Endothelial cell of umbilical vein (primary cell): Measurements from ENCODE around the gene FAM193A. TPM values are rescaled to one million over a fixed set of nuclear protein-coding genes. Genes with fewer than 3 reads are reported as not detected.

Experiments used
- BruUV-seq: library from RNA; stranded (reverse); fragments of 400-500 nt; replicated peaks from 2 replicates; lab custom pipeline; 2021; lab: Mats Ljungman, UMichigan
- CTCF ChIA-PET: fragments of 300-600, 350-600 bp; sonication (Branson Sonifier 250); formaldehyde crosslinking; loops from one replicate; lab custom pipeline; 2021; ENCODE audit warnings: antibody characterized with exemption, inconsistent platforms; lab: Charles Lee
- POLR2A ChIA-PET: fragments of 300-600, 350-600 bp; sonication (Branson Sonifier 250); formaldehyde crosslinking; loops from one replicate; lab custom pipeline; 2021; ENCODE audit warnings: antibody characterized with exemption, inconsistent platforms; lab: Charles Lee
- DNase-seq: peaks from one replicate; pipeline ENCODE4 v3.0.0-alpha.2; 2011; ENCODE audit warnings: low read depth, low spot score
- FAIRE-seq: peaks from 2 replicates; lab custom pipeline; 2011; peaks lifted over from hg19 to GRCh38; lab: Jason Lieb, UNC
- H2AFZ ChIP-seq: 2 replicates; pipeline ENCODE4 v1.6.0; 2012; ENCODE audit warnings: low read depth, low read length, control low read depth, inconsistent platforms
- H3K27ac ChIP-seq: 2 replicates; pipeline ENCODE4 v1.5.1; 2011; ENCODE audit warnings: low read depth, mild to moderate bottlenecking, control low read depth, low read length, moderate library complexity; ENCODE audit not compliant: insufficient read depth
- H3K27me3 ChIP-seq, 2 experiments: 2 replicates each; pipeline versions ENCODE4 v1.6.0 to v1.6.1; 2011; ENCODE audit warnings: low read length in 2 of 2, mixed read lengths in 1 of 2; ENCODE audit not compliant: control insufficient read depth in 2 of 2, insufficient read depth in 2 of 2
- H3K36me3 ChIP-seq, 2 experiments: 2 replicates in 1 of 2; 3 replicates in 1 of 2; pipeline ENCODE4 v1.5.1; 2011; ENCODE audit warnings: low read length in 2 of 2, mild to moderate bottlenecking in 1 of 2, moderate library complexity in 1 of 2; ENCODE audit not compliant: control insufficient read depth in 2 of 2, insufficient read depth in 2 of 2; ENCODE audit errors: extremely low read depth in 1 of 2
- H3K4me1 ChIP-seq: 3 replicates; pipeline ENCODE4 v1.5.1; 2011; ENCODE audit warnings: mild to moderate bottlenecking, low read length; ENCODE audit not compliant: control insufficient read depth, insufficient read depth; ENCODE audit errors: extremely low read depth
- H3K4me2 ChIP-seq: 2 replicates; pipeline ENCODE4 v1.6.1; 2011; ENCODE audit warnings: low read length, control low read depth, mixed read lengths; ENCODE audit not compliant: insufficient read depth
- H3K4me3 ChIP-seq, 3 experiments: fragments of 200-600 bp in 1 of 3; sonication (generic), shearing (Covaris generic) in 1 of 3; replicated peaks in 1 of 3; 2 replicates each; pipeline ENCODE4 v1.5.1; 2011 to 2016; ENCODE audit warnings: control low read depth in 3 of 3, low read length in 3 of 3, mild to moderate bottlenecking in 2 of 3, inconsistent platforms in 1 of 3, low read depth in 1 of 3, moderate library complexity in 1 of 3; ENCODE audit not compliant: insufficient read depth in 1 of 3
- H3K79me2 ChIP-seq: 2 replicates; pipeline ENCODE4 v1.6.0; 2012; ENCODE audit warnings: low read length, inconsistent platforms; ENCODE audit not compliant: control insufficient read depth, insufficient read depth
- H3K9ac ChIP-seq: replicated peaks from 2 replicates; pipeline ENCODE3; 2011; ENCODE audit warnings: low read length, control low read depth; ENCODE audit not compliant: insufficient read depth; ENCODE audit errors: extremely low read depth
- H3K9me1 ChIP-seq: replicated peaks from 3 replicates; pipeline ENCODE4 v1.6.0; 2011; ENCODE audit warnings: mild to moderate bottlenecking, low read length; ENCODE audit not compliant: control insufficient read depth, insufficient read depth; ENCODE audit errors: extremely low read depth
- H3K9me3 ChIP-seq: replicated peaks from 2 replicates; pipeline ENCODE4 v1.5.1; 2012; ENCODE audit warnings: low read length, inconsistent platforms; ENCODE audit not compliant: control insufficient read depth, insufficient read depth
- H4K20me1 ChIP-seq: replicated peaks from 2 replicates; pipeline ENCODE3; 2011; ENCODE audit warnings: mild to moderate bottlenecking, low read length; ENCODE audit not compliant: control insufficient read depth, insufficient read depth; ENCODE audit errors: extremely low read depth
- EZH2 ChIP-seq: IDR thresholded peaks from 2 replicates; pipeline ENCODE4 v1.6.1; 2012; ENCODE audit warnings: borderline replicate concordance, low read depth, mild to moderate bottlenecking, moderate library complexity, low read length, inconsistent platforms; ENCODE audit not compliant: severe bottlenecking
- FOS ChIP-seq: IDR thresholded peaks from 2 replicates; pipeline ENCODE4 v1.6.1; 2011; ENCODE audit warnings: mild to moderate bottlenecking, low read length, moderate library complexity, borderline replicate concordance; ENCODE audit not compliant: insufficient read depth
- GATA2 ChIP-seq: IDR thresholded peaks from 2 replicates; pipeline ENCODE4 v1.7.0; 2011; ENCODE audit warnings: low read depth, mild to moderate bottlenecking, moderate library complexity, mixed read lengths, low read length; ENCODE audit not compliant: insufficient read length, insufficient read depth
- JUN ChIP-seq: IDR thresholded peaks from 2 replicates; pipeline ENCODE4 v1.6.1; 2011; ENCODE audit warnings: borderline replicate concordance, low read depth; ENCODE audit not compliant: insufficient read length, insufficient read depth
- MYC ChIP-seq: IDR thresholded peaks from one replicate; pipeline ENCODE4 v1.6.1; 2011; ENCODE audit warnings: mild to moderate bottlenecking, low read depth, low read length
- POLR2A ChIP-seq: IDR thresholded peaks from 2 replicates; pipeline ENCODE4 v1.6.1; 2012; ENCODE audit warnings: low read depth, mild to moderate bottlenecking, control low read depth, low read length
- POLR2AphosphoS5 ChIP-seq: IDR thresholded peaks from 2 replicates; pipeline ENCODE4 v1.6.1; 2012; ENCODE audit warnings: low read depth, mild to moderate bottlenecking, control low read depth, low read length, moderate library complexity; ENCODE audit not compliant: insufficient read depth
- dilution Hi-C: fragments of 300-500 bp; cut with MboI; formaldehyde crosslinking; loops from one replicate; pipeline ENCODE4 v1.15.0; 2019; ENCODE audit warnings: low sequenced_read_pairs; ENCODE audit not compliant: extremely low pct_ligation_motif_present
- intact Hi-C: fragments of 100-400 bp; cut with micrococcal nuclease; formaldehyde crosslinking; loops from one replicate; pipeline ENCODE4 v1.10.0; 2022
- polyA plus RNA-seq, 4 experiments: library from polyadenylated mRNA; depleted of rRNA in 3 of 4; stranded (reverse) in 3 of 4; unstranded in 1 of 4; fragments of >200 nt; gene quantifications; 2 replicates each; pipeline versions ENCODE4 v1.2.1 to v1.2.3, GENCODE V29; 2011 to 2012; ENCODE audit warnings: missing spikeins in 1 of 4
- total RNA-seq: library from RNA; stranded (reverse); gene quantifications from 2 replicates; pipeline ENCODE4 v1.2.3, GENCODE V29; 2021
- TF ChIP-seq, protein P1 (sequence below): IDR thresholded peaks from 2 replicates; pipeline ENCODE4 v1.6.1; 2011; ENCODE audit not compliant: insufficient read depth, insufficient read length
- TF ChIP-seq, protein P2 (sequence below), 2 donors: IDR thresholded peaks; 1 replicate in 1 of 2; 2 replicates in 1 of 2; pipeline ENCODE4 v1.5.1; 2011; ENCODE audit warnings: low read length in 2 of 2, mild to moderate bottlenecking in 2 of 2, moderate library complexity in 2 of 2, control low read depth in 1 of 2, inconsistent platforms in 1 of 2, low read depth in 1 of 2; ENCODE audit not compliant: insufficient read depth in 1 of 2; ENCODE audit errors: extremely low read depth in 1 of 2

The FAM193A gene
- total and polyA plus RNA-seq, 2 donors (not counting 3 experiments of a cell fraction or from before 2014, with no cell fraction given): 12.3 to 32.1 TPM

DNA sequence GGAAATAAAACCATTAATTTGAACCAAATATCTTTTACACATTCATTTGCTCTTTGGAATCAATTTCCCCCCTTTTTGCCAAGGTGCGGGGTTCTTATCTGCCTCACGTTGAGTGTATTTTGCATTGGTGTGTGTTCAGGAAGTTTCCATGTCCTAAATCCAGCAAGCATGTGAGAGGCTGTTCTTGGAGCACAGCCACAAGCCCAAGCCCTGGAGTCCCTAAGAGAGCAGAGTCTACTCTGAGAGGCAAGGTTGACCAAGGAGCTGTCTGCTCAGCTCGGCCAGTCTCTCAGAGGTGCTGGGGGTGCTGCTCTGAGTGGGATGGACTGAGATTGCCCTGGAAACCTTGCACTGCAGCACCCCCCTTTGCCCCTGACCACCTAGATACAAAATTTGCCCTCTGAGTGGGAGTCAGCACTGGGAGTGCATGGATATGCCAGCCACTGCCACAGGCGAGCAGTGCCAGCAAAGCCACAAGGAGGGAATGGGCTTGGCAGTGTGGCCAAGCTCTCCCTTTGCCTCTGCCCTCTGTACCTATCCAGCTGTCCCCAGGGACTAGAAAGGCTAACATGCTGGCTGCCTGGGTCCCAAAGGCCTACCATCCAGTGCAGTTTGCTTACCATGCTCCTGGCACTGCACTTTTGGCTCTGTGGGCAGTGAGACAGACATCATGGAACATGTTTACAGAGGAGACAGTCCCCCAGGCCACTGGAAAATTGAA lies 20.5 kb upstream of the FAM193A start:
- Histone ChIP-seq H2AFZ (no peak overlapping the region), H3K4me2 (no peak overlapping the region), H4K20me1 (no peaks in the 10 kb centered on the region), H3K4me1 (no peaks in the 10 kb centered on the region), H3K9me3 (no peaks in the 10 kb centered on the region), H3K27ac (no peak overlapping the region), H3K79me2 (no peaks in the 10 kb centered on the region), H3K9ac (no peak overlapping the region), H3K27me3 (no peaks in the 10 kb centered on the region), H3K4me3 (no peak overlapping the region), H3K9me1 (no peaks in the 10 kb centered on the region), H3K36me3 (peaks cover 14 to 29% of the 10 kb centered on the region in 2 experiments)
- no peak for TF ChIP-seq GATA2
- no peak for TF ChIP-seq JUN
- no peak for TF ChIP-seq MYC
- no peak for TF ChIP-seq POLR2AphosphoS5
- TF ChIP-seq FOS: no peak
- TF ChIP-seq, protein P1, sequence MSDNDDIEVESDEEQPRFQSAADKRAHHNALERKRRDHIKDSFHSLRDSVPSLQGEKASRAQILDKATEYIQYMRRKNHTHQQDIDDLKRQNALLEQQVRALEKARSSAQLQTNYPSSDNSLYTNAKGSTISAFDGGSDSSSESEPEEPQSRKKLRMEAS: no peak
- TF ChIP-seq EZH2: no peak
- no peak for TF ChIP-seq POLR2A
- TF ChIP-seq, protein P2, sequence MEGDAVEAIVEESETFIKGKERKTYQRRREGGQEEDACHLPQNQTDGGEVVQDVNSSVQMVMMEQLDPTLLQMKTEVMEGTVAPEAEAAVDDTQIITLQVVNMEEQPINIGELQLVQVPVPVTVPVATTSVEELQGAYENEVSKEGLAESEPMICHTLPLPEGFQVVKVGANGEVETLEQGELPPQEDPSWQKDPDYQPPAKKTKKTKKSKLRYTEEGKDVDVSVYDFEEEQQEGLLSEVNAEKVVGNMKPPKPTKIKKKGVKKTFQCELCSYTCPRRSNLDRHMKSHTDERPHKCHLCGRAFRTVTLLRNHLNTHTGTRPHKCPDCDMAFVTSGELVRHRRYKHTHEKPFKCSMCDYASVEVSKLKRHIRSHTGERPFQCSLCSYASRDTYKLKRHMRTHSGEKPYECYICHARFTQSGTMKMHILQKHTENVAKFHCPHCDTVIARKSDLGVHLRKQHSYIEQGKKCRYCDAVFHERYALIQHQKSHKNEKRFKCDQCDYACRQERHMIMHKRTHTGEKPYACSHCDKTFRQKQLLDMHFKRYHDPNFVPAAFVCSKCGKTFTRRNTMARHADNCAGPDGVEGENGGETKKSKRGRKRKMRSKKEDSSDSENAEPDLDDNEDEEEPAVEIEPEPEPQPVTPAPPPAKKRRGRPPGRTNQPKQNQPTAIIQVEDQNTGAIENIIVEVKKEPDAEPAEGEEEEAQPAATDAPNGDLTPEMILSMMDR (IDR thresholded peaks at IDR 0.05; ENCODE audit: extremely low read depth in 1 of 2, insufficient read depth in 1 of 2, low read depth in 1 of 2, low read length in 2 of 2): no peak
- FAIRE-seq (no peak), DNase-seq (no peak)
- no TSS peak for BruUV-seq
- intact Hi-C loops (no loop called here), dilution Hi-C loops (no loop called here)
- ChIA-PET CTCF (no interaction called here), POLR2A (no interaction called here)
